Osteoblast (primary cell): ENCODE results near the gene XDH. TPM values are rescaled to one million over a fixed set of nuclear protein-coding genes. Genes with fewer than 3 reads are reported as not detected.

Experiments used
- DNase-seq: peaks from one replicate; pipeline ENCODE4 v3.0.0; 2011; ENCODE audit warnings: low spot score, mixed read lengths; ENCODE audit not compliant: insufficient read length; ENCODE audit errors: missing footprints
- H2AFZ ChIP-seq: 2 replicates; pipeline ENCODE4 v1.6.0; 2011; ENCODE audit warnings: mild to moderate bottlenecking, low read length
- H3K27ac ChIP-seq: 2 replicates; pipeline ENCODE4 v1.5.1; 2011; ENCODE audit warnings: mild to moderate bottlenecking, low read depth, low read length, moderate library complexity
- H3K27me3 ChIP-seq: 2 replicates; pipeline ENCODE4 v1.6.0; 2012; ENCODE audit warnings: mild to moderate bottlenecking, control low read depth, inconsistent platforms, low read length, moderate library complexity; ENCODE audit not compliant: insufficient read depth
- H3K36me3 ChIP-seq: 2 replicates; pipeline ENCODE4 v1.5.1; 2011; ENCODE audit warnings: mild to moderate bottlenecking, low read length, control low read depth, moderate library complexity; ENCODE audit not compliant: insufficient read depth
- H3K4me1 ChIP-seq: 2 replicates; pipeline ENCODE4 v1.5.1; 2011; ENCODE audit warnings: mild to moderate bottlenecking, low read length, control low read depth, moderate library complexity; ENCODE audit not compliant: insufficient read depth
- H3K4me2 ChIP-seq: 2 replicates; pipeline ENCODE4 v1.6.0; 2011; ENCODE audit warnings: mild to moderate bottlenecking, low read length; ENCODE audit not compliant: insufficient read depth
- H3K4me3 ChIP-seq: fragments of 200-600 bp; sonication (generic); 3 replicates; pipeline ENCODE4 v1.5.1; 2012; ENCODE audit warnings: mild to moderate bottlenecking, low read length, inconsistent platforms; ENCODE audit not compliant: insufficient read depth
- H3K79me2 ChIP-seq: 2 replicates; pipeline ENCODE4 v1.6.0; 2012; ENCODE audit warnings: mild to moderate bottlenecking, low read length, control low read depth, inconsistent platforms; ENCODE audit not compliant: insufficient read depth
- H3K9me3 ChIP-seq: 2 replicates; pipeline ENCODE4 v1.5.1; 2011; ENCODE audit warnings: low read depth, low read length, control low read depth
- H4K20me1 ChIP-seq: 2 replicates; pipeline ENCODE4 v1.6.0; 2012; ENCODE audit warnings: mild to moderate bottlenecking, low read length, control low read depth; ENCODE audit not compliant: insufficient read depth
- CTCF ChIP-seq: IDR thresholded peaks from 2 replicates; pipeline ENCODE4 v1.5.1; 2011; ENCODE audit warnings: mild to moderate bottlenecking, low read depth, low read length, moderate library complexity; ENCODE audit errors: extremely low read depth
- total RNA-seq: library from RNA; depleted of rRNA; stranded (reverse); fragments of >200 nt; gene quantifications from 2 replicates; pipeline ENCODE4 v1.2.3, GENCODE V29; 2012

Gene XDH
- total RNA-seq, 1 donor, result under 0.01 TPM

DNA sequence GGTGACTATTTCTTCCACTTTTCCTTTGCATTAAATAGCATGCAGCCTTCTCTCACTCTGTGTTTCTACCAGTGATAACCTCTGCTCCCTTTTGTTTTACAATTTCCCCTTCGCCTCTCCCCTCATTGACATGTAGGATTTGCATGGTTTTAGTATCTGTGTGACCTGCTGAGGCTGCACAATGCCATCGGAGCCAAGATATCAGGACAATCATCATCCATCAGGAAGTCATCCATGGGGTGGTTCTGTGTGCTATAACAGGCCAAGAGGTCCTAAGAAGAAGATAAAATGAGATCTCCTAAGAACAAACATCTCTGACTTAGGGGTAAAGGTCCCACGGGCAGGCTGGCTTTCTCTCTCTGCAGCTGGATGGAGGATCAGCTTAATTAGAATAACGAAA lies 115.0 kb downstream of the XDH start:
- no peaks in the 10 kb centered on the region for H3K4me1 ChIP-seq

GRCh38 chr2:31297751-31298150 lies 116.8 kb downstream of the XDH start:
- Histone ChIP-seq H3K4me2 (no peak overlapping the region), H3K79me2 (no peaks in the 10 kb centered on the region), H4K20me1 (no peaks in the 10 kb centered on the region), H2AFZ (peak overlapping the region; percentile 6), H3K36me3 (no peaks in the 10 kb centered on the region), H3K27ac (no peak overlapping the region), H3K27me3 (no peaks in the 10 kb centered on the region), H3K9me3 (no peaks in the 10 kb centered on the region), H3K4me3 (no peak overlapping the region), H3K4me1 (no peaks in the 10 kb centered on the region)
- no peak for DNase-seq
- TF ChIP-seq CTCF, result no peak

More for the DNA sequence above, 115.0 kb downstream of the XDH start:
- no peak for TF ChIP-seq CTCF
- H3K36me3 ChIP-seq, result no peaks in the 10 kb centered on the region
- no peaks in the 10 kb centered on the region for H4K20me1 ChIP-seq
- H3K9me3 ChIP-seq, result no peaks in the 10 kb centered on the region
- no peak for DNase-seq
- no peak overlapping the region for H3K27ac ChIP-seq
- no peaks in the 10 kb centered on the region for H3K27me3 ChIP-seq
- no peak overlapping the region for H2AFZ ChIP-seq
- no peaks in the 10 kb centered on the region for H3K79me2 ChIP-seq
- H3K4me3 ChIP-seq, result no peak overlapping the region
- no peak overlapping the region for H3K4me2 ChIP-seq

GRCh38 chr2:31296641-31297287 lies 117.8 kb downstream of the XDH start:
- H3K27ac ChIP-seq, result no peak overlapping the region
- H4K20me1 ChIP-seq, result no peaks in the 10 kb centered on the region
- no peak overlapping the region for H3K4me2 ChIP-seq
- H3K4me1 ChIP-seq, result no peaks in the 10 kb centered on the region
- DNase-seq, result no peak
- no peak for TF ChIP-seq CTCF
- H3K27me3 ChIP-seq, result no peaks in the 10 kb centered on the region
- no peak overlapping the region for H3K4me3 ChIP-seq
- H3K79me2 ChIP-seq, result no peaks in the 10 kb centered on the region
- H2AFZ ChIP-seq, result no peak overlapping the region
- no peaks in the 10 kb centered on the region for H3K36me3 ChIP-seq
- no peaks in the 10 kb centered on the region for H3K9me3 ChIP-seq

- no peaks in the 10 kb centered on the region for H3K4me1 ChIP-seq
- H3K36me3 ChIP-seq, result no peaks in the 10 kb centered on the region
Measured at GRCh38 chr2:31294196-31294595, 120.3 kb downstream of the XDH start.

More at GRCh38 chr2:31294196-31294595, 120.3 kb downstream of the XDH start:
- TF ChIP-seq CTCF, result no peak
- no peaks in the 10 kb centered on the region for H3K79me2 ChIP-seq
- DNase-seq, result no peak
- no peaks in the 10 kb centered on the region for H4K20me1 ChIP-seq
- H3K27ac ChIP-seq, result no peak overlapping the region
- no peak overlapping the region for H3K4me2 ChIP-seq
- no peak overlapping the region for H3K4me3 ChIP-seq
- H3K27me3 ChIP-seq, result no peaks in the 10 kb centered on the region
- no peak overlapping the region for H2AFZ ChIP-seq
- no peaks in the 10 kb centered on the region for H3K9me3 ChIP-seq
